Astrocyte of the cerebellum (primary cell): Measurements from ENCODE around the gene MED13L.

Experiments used
- DNase-seq: peaks from one replicate; pipeline ENCODE4 v3.0.0-alpha.2; 2011; ENCODE audit warnings: low read depth
- H3K4me3 ChIP-seq: 2 replicates; pipeline ENCODE4 v1.5.1; 2011; ENCODE audit warnings: mild to moderate bottlenecking, low read depth, low read length, moderate library complexity
- in situ Hi-C: cut with HindIII; loops from 2 replicates; pipeline ENCODE4 v1.10.0; 2017; ENCODE audit warnings: low sequenced_read_pairs
- TF ChIP-seq, protein P1 (sequence below): IDR thresholded peaks from 2 replicates; pipeline ENCODE4 v1.5.1; 2012; ENCODE audit warnings: low read length, low read depth, moderate library complexity, mild to moderate bottlenecking; ENCODE audit errors: missing control alignments

The MED13L gene

DNA sequence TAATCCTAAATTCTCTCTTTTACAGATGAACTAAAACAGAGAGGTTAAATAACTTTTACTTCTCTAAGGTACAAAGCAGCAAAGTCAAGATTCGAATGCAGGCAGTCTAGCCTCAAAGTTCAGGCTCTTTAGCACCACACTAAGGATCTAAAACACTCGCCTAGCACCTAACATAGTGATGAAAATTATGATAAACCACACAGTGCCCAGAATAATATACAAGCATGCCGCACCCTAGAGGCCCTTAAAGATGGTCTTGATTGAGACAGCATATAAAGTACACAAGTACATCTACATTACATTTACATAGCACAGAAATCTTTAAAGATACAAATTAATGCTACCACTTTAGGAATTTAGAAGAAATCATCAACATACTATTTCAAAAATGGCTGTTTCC lies 207.0 kb downstream of the MED13L start:
- H3K4me3 ChIP-seq, result no peak overlapping the region
- TF ChIP-seq, protein P1, sequence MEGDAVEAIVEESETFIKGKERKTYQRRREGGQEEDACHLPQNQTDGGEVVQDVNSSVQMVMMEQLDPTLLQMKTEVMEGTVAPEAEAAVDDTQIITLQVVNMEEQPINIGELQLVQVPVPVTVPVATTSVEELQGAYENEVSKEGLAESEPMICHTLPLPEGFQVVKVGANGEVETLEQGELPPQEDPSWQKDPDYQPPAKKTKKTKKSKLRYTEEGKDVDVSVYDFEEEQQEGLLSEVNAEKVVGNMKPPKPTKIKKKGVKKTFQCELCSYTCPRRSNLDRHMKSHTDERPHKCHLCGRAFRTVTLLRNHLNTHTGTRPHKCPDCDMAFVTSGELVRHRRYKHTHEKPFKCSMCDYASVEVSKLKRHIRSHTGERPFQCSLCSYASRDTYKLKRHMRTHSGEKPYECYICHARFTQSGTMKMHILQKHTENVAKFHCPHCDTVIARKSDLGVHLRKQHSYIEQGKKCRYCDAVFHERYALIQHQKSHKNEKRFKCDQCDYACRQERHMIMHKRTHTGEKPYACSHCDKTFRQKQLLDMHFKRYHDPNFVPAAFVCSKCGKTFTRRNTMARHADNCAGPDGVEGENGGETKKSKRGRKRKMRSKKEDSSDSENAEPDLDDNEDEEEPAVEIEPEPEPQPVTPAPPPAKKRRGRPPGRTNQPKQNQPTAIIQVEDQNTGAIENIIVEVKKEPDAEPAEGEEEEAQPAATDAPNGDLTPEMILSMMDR, result no peak
- in situ Hi-C loops, result no loop called here
- no peak for DNase-seq

DNA sequence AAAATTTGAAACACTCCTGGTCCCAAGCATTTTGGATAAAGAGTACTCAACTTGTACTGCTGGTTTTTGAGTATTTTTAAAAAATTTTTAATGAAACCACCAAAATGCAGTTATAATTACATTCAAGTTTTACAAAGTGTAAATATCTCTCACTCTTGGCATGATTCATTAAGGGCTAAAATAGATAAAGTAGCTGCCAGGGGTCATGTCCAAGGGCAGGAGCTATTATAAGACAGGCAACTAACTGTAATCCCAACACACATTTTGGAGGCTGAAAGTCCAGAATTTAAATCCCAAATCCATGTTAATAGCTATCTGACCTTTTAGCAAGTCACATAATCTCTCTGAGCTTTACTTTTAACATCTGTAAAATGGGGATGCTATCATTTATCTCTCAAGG lies 207.6 kb downstream of the MED13L start:
- no peak for DNase-seq
- TF ChIP-seq, protein P1, result no peak
- in situ Hi-C loops, result no loop called here
- no peak overlapping the region for H3K4me3 ChIP-seq

DNA sequence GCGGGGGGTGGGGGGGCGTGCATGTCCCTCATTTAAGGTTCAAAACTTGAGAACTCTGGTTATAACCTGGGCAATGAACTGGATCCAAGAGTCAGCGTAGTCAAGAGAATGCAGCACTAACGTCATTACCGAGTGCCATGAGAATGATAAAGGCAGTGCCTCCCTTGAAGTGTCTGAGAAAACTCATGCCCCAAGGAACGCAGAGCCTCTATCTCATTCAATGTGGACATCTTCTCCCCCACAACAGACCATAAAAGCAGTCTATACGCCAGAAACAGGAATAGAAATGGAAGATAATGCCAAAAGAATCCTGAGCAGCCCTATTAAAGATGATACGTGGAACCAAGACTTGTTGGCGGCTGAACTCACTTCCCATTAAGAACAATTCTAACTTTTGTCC lies 208.6 kb downstream of the MED13L start:
- H3K4me3 ChIP-seq, result no peak overlapping the region
- in situ Hi-C loops, result no loop called here
- TF ChIP-seq, protein P1, result no peak
- DNase-seq, result no peak

DNA sequence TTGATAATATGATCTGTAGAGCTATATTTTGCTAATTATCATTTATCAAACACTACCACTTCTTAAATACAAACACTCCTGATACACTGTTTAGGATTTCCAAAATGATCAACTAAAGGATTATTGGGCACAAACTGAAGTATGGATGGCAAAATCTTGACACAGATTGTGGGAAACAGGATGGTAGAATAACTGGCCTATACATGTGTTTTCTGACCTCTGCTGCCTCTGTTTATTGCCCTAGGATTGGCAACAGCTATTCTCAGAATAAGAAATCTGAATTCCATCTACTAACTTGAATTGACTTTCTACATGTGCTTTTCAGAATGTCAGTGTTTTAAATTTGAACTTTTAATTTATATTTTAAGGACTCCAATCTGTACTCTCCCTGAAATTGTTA lies 209.1 kb downstream of the MED13L start:
- no peak overlapping the region for H3K4me3 ChIP-seq
- DNase-seq, result no peak
- in situ Hi-C loops, result no loop called here
- TF ChIP-seq, protein P1, result no peak

DNA sequence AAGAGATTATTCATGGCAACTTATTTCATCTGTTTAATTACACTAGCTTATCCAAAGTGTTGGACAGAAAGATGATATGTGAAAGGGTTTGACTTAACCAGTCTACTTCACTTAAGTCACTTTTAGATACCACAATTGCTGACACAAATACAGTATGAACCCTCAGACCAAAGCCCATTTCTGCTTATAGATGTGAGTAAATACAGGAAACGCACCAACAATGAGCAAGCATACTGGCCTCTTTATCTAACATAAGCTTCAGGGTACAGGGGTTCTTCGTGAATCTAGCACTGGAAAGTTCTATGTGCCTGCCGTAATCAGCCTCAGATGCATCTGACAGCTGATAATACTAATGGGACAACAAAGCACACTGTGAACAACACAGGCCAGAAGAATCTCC lies 209.6 kb downstream of the MED13L start:
- in situ Hi-C loops, result no loop called here
- no peak overlapping the region for H3K4me3 ChIP-seq
- no peak for DNase-seq
- TF ChIP-seq, protein P1, result no peak

DNA sequence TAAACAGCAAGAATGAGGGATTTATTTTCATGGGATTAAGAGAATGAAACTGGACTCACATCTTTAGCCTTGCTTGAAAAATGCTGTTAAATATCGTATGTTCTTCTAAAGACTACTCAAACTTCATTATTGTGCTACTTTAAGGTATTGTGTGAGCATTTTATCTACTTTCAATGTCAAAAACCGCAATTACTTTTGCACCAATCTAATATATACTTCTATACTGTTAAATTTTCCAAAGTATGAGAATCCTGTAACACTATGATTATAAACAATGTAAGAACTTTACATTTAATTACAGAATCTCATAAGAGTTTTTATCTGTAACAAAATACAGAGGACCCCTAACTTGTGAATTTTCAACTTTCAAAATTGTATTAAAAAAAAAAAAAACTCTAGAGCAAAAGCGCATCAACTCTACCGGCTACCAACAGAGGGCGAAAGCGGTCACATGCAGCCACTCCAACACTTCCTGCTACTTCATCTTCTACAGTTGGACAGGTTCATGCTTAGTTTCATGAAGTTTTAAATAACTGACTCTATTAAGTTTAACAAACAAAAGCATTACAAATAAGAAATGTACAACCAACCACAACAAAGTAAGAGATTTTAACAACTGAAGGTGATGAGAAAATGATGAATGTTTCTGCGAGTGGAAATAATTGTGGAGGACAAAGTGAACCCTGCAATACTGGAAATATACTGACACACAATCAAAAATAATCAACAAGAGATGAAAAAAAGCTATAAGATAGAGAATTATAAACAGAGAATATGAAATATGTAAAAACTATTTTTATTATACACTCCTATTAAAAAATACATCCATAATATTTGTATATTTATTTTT lies 210.9 kb downstream of the MED13L start:
- TF ChIP-seq, protein P1, result peak; percentile 92
- H3K4me3 ChIP-seq, result no peak overlapping the region
- in situ Hi-C loops, result no loop called here
- DNase-seq, result no peak
